ENCODE data around the gene SCPEP1.

Gene SCPEP1

GRCh38 chr17:57032343-57032742 lies 54.4 kb downstream of the SCPEP1 start:
- DNase-seq, result no peak
- H3K4me3 Mint-ChIP-seq, result no peak overlapping the region
- H3K9me3 Mint-ChIP-seq, result peaks cover 15% of the 10 kb centered on the region
- H3K36me3 Mint-ChIP-seq (ENCODE audit: low read depth), result no peaks in the 10 kb centered on the region
- no peaks in the 10 kb centered on the region for H3K4me1 Mint-ChIP-seq (ENCODE audit: low read depth)
- H3K27me3 Mint-ChIP-seq, result peaks cover 25% of the 10 kb centered on the region
- H3K27ac Mint-ChIP-seq, result no peak overlapping the region

DNA sequence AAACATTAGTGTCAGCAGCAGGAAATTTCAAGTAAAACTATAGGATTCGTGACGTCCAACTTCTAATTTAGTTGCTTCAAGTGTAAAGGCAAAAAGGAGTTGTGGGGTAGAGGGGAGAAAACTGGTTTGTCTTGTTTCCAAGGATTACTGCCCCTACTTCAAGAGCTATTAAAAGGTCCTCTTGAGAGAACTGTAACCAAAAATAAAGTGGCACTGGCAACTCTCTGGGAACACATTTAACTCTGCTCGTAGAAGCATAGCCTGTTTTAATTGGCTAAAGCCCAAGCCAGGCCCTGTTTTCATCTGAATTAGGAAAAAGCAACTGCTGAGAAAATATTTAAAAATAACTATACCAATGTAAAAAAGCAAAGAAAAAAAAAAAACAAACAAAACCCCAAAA lies 55.4 kb downstream of the SCPEP1 start:
- Mint-ChIP-seq H3K27me3 (peaks cover 27% of the 10 kb centered on the region), H3K4me3 (no peak overlapping the region), H3K9me3 (peaks cover 7% of the 10 kb centered on the region), H3K27ac (no peak overlapping the region), H3K36me3 (ENCODE audit: low read depth) (no peaks in the 10 kb centered on the region), H3K4me1 (ENCODE audit: low read depth) (no peaks in the 10 kb centered on the region)
- no peak for DNase-seq

- Mint-ChIP-seq H3K4me1 (ENCODE audit: low read depth) (no peaks in the 10 kb centered on the region), H3K4me3 (no peak overlapping the region), H3K9me3 (no peaks in the 10 kb centered on the region), H3K27me3 (peaks cover 30% of the 10 kb centered on the region), H3K27ac (no peak overlapping the region), H3K36me3 (ENCODE audit: low read depth) (no peaks in the 10 kb centered on the region)
- DNase-seq, result no peak
Measured at GRCh38 chr17:57034807-57035754, 57.1 kb downstream of the SCPEP1 start.

DNA sequence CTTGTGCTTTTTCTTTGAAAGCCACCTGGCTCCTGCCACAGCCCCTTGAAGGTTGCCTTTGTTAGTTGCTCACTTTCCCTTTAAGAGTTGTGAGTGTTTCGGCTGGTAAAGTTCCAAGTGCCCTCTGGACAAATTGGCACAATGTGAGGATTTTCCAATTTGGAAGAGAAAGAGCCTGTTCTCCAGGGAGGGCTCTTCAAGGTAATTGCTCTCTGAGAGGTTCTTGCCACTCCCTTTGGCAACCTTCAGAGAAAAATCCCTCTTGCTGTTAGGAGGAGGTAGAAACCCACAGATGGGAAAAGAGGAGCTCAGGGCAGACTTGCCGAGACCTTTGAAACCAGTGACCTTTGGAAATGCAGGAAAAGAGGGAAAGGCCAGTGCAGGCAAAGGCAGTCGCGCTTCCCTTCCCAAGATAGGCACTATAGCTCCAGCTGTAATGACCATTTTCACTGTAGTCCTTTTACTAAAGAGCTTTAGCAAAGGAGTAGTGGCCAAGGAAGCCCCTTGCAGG lies 58.1 kb downstream of the SCPEP1 start:
- peaks cover 33% of the 10 kb centered on the region for H3K27me3 Mint-ChIP-seq
- no peak for DNase-seq
- no peaks in the 10 kb centered on the region for H3K4me1 Mint-ChIP-seq (ENCODE audit: low read depth)
- H3K4me3 Mint-ChIP-seq, result no peak overlapping the region
- H3K27ac Mint-ChIP-seq, result no peak overlapping the region
- H3K36me3 Mint-ChIP-seq (ENCODE audit: low read depth), result no peaks in the 10 kb centered on the region
- no peaks in the 10 kb centered on the region for H3K9me3 Mint-ChIP-seq

DNA sequence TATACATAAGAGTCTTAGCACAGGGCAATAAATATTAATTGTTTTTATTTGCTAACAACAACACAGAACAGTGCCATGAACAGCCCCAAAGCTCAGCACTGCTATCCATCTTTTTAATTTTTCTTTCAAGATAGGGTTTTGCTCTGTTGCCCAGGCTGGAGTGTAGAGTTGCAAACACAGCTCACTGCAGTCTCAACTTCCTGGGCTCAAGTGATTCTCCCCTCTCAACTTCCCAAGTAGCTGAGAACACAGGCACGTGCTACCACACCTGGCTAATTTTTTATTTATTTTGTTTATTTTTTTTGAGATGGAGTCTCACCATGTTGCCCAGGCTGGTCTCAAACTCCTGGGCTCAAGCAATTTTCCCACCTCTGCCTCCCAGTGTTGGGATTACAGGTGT lies 59.5 kb downstream of the SCPEP1 start:
- H3K4me1 Mint-ChIP-seq (ENCODE audit: low read depth), result no peaks in the 10 kb centered on the region
- no peaks in the 10 kb centered on the region for H3K36me3 Mint-ChIP-seq (ENCODE audit: low read depth)
- no peak for DNase-seq
- H3K9me3 Mint-ChIP-seq, result no peaks in the 10 kb centered on the region
- no peak overlapping the region for H3K4me3 Mint-ChIP-seq
- no peak overlapping the region for H3K27ac Mint-ChIP-seq
- peaks cover 45% of the 10 kb centered on the region for H3K27me3 Mint-ChIP-seq

- H3K27ac Mint-ChIP-seq, result no peak overlapping the region
- no peaks in the 10 kb centered on the region for H3K4me1 Mint-ChIP-seq (ENCODE audit: low read depth)
Measured at GRCh38 chr17:57038486-57038885, 60.6 kb downstream of the SCPEP1 start.

DNA sequence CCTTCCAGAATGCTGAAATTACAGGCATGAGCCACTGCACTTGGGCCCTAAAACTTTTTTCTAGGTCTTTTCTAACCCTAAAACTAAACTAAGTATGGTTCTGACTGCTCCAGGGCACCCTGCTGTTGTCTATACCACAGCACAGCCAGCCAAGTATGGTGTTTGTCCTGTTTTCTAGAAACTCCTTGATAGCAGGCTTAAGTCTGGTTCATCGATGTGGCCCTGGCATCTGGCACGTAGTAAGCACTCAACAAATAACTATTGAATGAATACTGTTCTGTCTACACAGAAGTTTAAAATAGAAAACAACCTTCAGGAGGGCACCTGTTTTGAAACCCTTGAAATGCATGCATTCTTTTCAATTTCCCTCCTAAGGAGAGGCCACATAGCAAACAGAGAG lies 62.6 kb downstream of the SCPEP1 start:
- Mint-ChIP-seq H3K27me3 (peaks cover 71% of the 10 kb centered on the region), H3K4me3 (no peak overlapping the region), H3K27ac (no peak overlapping the region), H3K36me3 (ENCODE audit: low read depth) (no peaks in the 10 kb centered on the region), H3K9me3 (no peaks in the 10 kb centered on the region), H3K4me1 (ENCODE audit: low read depth) (peaks cover 6% of the 10 kb centered on the region)
- no peak for DNase-seq

More at GRCh38 chr17:57038486-57038885, 60.6 kb downstream of the SCPEP1 start:
- no peak for DNase-seq
- Mint-ChIP-seq H3K36me3 (ENCODE audit: low read depth) (no peaks in the 10 kb centered on the region), H3K27me3 (peaks cover 52% of the 10 kb centered on the region), H3K9me3 (no peaks in the 10 kb centered on the region), H3K4me3 (no peak overlapping the region)

- Mint-ChIP-seq H3K27ac (no peak overlapping the region), H3K27me3 (peaks cover 72% of the 10 kb centered on the region), H3K4me3 (no peak overlapping the region), H3K9me3 (no peaks in the 10 kb centered on the region), H3K4me1 (ENCODE audit: low read depth) (peaks cover 20% of the 10 kb centered on the region), H3K36me3 (ENCODE audit: low read depth) (no peaks in the 10 kb centered on the region)
- no peak for DNase-seq
Measured at GRCh38 chr17:57043276-57043675, 65.3 kb downstream of the SCPEP1 start.

- Mint-ChIP-seq H3K4me1 (ENCODE audit: low read depth) (peaks cover 20% of the 10 kb centered on the region), H3K9me3 (no peaks in the 10 kb centered on the region), H3K36me3 (ENCODE audit: low read depth) (no peaks in the 10 kb centered on the region), H3K27me3 (peaks cover 70% of the 10 kb centered on the region), H3K27ac (no peak overlapping the region), H3K4me3 (peak overlapping the region; percentile 70)
- DNase-seq, result no peak
Measured at GRCh38 chr17:57044976-57045867, 67.3 kb downstream of the SCPEP1 start.

DNA sequence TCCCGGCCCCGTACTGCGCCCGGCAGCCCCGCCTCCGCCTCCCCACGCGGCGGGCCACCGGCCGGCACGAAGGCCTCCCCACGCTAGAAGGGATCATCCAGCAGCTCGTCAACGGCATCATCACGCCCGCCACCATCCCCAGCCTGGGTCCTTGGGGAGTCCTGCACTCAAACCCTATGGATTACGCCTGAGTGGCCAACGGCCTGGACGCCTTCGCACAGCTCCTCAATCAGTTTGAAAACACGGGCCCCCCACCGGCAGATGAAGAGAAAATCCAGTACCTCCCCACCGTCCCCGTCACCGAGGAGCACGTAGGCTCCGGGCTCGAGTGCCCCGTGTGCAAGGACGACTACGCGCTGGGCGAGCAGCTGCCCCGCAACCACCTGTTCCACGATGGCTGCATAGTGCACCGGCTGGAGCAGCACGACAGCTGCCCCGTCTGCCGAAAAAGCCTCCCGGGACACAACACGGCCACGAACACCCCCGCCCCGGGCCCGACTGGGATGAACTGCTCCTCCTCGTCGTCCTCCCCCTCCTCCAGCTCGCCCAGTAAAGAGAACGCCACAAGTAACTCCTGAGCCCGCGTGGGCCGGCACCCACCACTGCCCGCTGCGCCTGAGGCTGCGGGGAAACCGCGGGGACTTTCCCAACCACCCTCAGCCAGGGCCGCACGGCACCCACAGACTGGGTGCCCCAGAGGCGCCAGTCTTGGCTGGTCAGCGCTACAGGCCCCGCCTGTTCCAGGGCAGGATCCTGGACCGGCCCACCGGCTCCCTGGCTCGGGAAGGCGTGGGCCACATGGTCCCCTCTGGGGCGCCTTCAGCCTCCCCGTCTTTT lies 68.2 kb downstream of the SCPEP1 start:
- DNase-seq, result peak; percentile 69
- H3K9me3 Mint-ChIP-seq, result no peaks in the 10 kb centered on the region
- peak overlapping the region; percentile 70 for H3K4me3 Mint-ChIP-seq
- peaks cover 76% of the 10 kb centered on the region for H3K27me3 Mint-ChIP-seq
- peak overlapping the region; percentile 67 for H3K27ac Mint-ChIP-seq
- H3K36me3 Mint-ChIP-seq (ENCODE audit: low read depth), result no peaks in the 10 kb centered on the region
- peaks cover 20% of the 10 kb centered on the region for H3K4me1 Mint-ChIP-seq (ENCODE audit: low read depth)

DNA sequence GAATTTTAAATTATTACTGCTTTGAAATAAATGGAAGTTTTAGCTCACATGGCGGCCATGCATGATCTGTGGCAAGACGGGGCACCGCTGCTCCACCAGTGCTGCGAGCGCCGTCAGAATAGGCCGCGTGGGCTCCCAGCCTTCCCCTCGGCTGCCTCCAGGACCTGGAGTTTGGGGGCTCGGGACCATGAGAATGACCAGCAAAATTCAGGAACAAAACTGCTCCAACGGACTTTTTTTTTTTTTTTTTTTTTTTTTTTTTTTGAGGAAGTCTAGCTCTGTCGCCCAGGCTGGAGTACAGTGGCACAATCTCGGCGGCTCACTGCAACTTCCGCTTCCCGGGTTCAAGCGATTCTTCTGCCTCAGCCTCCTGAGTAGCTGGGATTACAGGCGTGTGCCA lies 68.8 kb downstream of the SCPEP1 start:
- no peak for DNase-seq
- Mint-ChIP-seq H3K27me3 (peaks cover 69% of the 10 kb centered on the region), H3K36me3 (ENCODE audit: low read depth) (no peaks in the 10 kb centered on the region), H3K4me1 (ENCODE audit: low read depth) (peaks cover 20% of the 10 kb centered on the region), H3K9me3 (no peaks in the 10 kb centered on the region), H3K4me3 (peak overlapping the region; percentile 70), H3K27ac (no peak overlapping the region)

DNA sequence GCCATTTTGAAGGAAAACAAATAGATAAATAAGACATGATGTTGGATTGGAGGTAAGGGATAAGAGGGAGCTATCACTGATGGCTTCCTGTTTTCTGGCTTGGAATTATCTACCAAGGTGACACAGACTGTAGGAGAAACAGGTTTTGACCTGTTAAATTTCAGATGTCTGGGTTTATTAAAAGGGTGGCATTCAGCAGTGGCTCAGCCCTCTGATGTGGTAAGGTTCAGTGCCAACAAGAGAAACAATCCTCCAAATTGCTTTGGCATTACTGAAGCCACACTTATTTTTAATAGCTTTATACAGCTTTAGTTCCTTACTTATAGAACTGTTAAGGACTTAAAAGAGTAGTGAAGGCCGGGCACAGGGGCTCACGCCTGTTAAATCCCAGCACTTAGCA lies 70.2 kb downstream of the SCPEP1 start:
- Mint-ChIP-seq H3K9me3 (no peaks in the 10 kb centered on the region), H3K27me3 (peaks cover 61% of the 10 kb centered on the region), H3K4me1 (ENCODE audit: low read depth) (peaks cover 20% of the 10 kb centered on the region), H3K4me3 (no peak overlapping the region), H3K36me3 (ENCODE audit: low read depth) (no peaks in the 10 kb centered on the region), H3K27ac (no peak overlapping the region)
- DNase-seq, result no peak

- no peak overlapping the region for H3K27ac Mint-ChIP-seq
- H3K4me3 Mint-ChIP-seq, result no peak overlapping the region
- H3K27me3 Mint-ChIP-seq, result peaks cover 41% of the 10 kb centered on the region
- no peaks in the 10 kb centered on the region for H3K36me3 Mint-ChIP-seq (ENCODE audit: low read depth)
- no peak for DNase-seq
- H3K9me3 Mint-ChIP-seq, result no peaks in the 10 kb centered on the region
- H3K4me1 Mint-ChIP-seq (ENCODE audit: low read depth), result peaks cover 20% of the 10 kb centered on the region
Measured at GRCh38 chr17:57050306-57050705, 72.4 kb downstream of the SCPEP1 start.

DNA sequence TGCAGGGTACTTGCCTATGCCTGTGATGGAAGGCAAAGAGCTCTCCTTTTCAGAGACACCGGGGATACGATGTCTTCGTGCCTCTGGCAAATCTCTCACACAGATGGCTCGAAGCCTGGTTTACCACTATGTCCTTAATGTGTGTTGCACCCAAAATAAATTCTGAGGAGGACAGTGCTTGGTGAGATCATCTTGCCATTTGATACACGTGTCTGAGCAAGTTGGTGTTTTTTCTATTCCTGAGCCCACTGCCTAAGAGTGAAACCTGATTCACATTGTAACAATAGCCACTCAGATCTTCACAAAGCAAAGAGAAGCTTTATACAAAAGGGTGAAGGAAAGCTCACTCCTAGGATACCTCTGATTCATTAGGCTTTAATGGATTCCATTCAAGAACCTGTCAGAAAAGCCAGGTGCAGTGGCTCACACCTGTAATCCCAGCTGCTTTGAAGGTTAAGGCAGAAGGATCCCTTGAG lies 74.0 kb downstream of the SCPEP1 start:
- peaks cover 8% of the 10 kb centered on the region for H3K4me1 Mint-ChIP-seq (ENCODE audit: low read depth)
- H3K27me3 Mint-ChIP-seq, result peaks cover 27% of the 10 kb centered on the region
- DNase-seq, result no peak
- H3K36me3 Mint-ChIP-seq (ENCODE audit: low read depth), result no peaks in the 10 kb centered on the region
- H3K27ac Mint-ChIP-seq, result no peak overlapping the region
- H3K9me3 Mint-ChIP-seq, result no peaks in the 10 kb centered on the region
- no peak overlapping the region for H3K4me3 Mint-ChIP-seq
